ENCODE data around the gene ATRX.

GRCh38 chrX:77528034-77528433 lies 258.0 kb downstream of the ATRX start:
- TF ChIP-seq MAX (IDR thresholded peaks at IDR 0.05; ENCODE audit: insufficient read depth, insufficient read length) (no peak), POLR2AphosphoS5 (IDR thresholded peaks at IDR 0.05; ENCODE audit: insufficient read depth, low read depth, low read length) (no peak), EZH2 (IDR thresholded peaks at IDR 0.05; ENCODE audit: borderline replicate concordance, low read depth, low read length, severe bottlenecking) (no peak)
